ENCODE results near the gene SERPINE2. TPM values are rescaled to one million over a fixed set of nuclear protein-coding genes. Genes with fewer than 3 reads are reported as not detected.

Gene SERPINE2
- total RNA-seq, 1 donor from 2014 or later: 57.7 TPM

DNA sequence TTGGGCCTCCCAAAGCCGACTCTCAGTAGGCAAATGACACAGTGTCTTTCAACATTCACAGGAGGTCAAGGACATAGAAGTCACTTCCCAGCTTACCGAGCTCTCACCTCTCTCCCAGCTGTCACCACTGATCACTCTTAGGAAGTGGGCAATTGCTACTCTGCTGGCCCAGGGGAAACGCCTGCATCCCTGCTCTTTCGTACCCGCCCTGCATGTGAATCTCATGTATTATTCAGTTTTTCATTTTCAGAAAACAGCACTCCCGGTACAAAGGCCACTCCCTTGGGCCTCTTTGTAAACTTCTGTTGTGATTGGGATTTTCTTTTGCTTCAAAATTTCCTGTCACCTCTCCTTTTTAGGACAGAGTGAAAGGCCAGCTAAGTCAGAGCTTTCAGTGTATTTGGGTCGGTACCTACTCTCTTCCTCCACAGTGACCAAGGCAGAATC, 66.4 kb downstream of the SERPINE2 start:
- TF ChIP-seq, protein P1, sequence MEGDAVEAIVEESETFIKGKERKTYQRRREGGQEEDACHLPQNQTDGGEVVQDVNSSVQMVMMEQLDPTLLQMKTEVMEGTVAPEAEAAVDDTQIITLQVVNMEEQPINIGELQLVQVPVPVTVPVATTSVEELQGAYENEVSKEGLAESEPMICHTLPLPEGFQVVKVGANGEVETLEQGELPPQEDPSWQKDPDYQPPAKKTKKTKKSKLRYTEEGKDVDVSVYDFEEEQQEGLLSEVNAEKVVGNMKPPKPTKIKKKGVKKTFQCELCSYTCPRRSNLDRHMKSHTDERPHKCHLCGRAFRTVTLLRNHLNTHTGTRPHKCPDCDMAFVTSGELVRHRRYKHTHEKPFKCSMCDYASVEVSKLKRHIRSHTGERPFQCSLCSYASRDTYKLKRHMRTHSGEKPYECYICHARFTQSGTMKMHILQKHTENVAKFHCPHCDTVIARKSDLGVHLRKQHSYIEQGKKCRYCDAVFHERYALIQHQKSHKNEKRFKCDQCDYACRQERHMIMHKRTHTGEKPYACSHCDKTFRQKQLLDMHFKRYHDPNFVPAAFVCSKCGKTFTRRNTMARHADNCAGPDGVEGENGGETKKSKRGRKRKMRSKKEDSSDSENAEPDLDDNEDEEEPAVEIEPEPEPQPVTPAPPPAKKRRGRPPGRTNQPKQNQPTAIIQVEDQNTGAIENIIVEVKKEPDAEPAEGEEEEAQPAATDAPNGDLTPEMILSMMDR (conservative IDR thresholded peaks at IDR 0.05; ENCODE audit: low read depth, low read length): no peak

DNA sequence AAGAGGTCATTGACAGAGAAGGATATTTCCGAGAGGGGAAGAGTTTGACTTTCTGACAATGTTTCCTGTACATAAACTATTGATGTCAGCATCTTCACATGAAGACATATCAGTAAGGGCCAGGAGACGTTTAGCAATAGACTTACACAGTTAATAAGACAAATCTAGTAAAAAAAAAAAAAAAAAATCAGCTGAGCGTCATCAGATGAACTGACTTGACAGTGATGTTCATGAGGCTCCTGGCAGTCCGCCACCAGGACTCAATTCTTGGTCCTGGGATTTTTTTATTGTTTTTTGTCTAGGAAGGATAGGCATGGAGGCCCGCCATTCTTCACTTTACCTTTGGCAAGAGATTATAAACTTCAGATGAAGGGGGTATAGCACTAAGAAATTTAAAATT, 67.4 kb downstream of the SERPINE2 start:
- no peak for DNase-seq (ENCODE audit: low read depth)
- TF ChIP-seq, protein P1 (conservative IDR thresholded peaks at IDR 0.05; ENCODE audit: low read depth, low read length): no peak
- H3K4me3 ChIP-seq (ENCODE audit: low read depth, low read length): no peak overlapping the region

More for the DNA sequence above, 66.4 kb downstream of the SERPINE2 start:
- DNase-seq (ENCODE audit: low read depth): no peak
- H3K4me3 ChIP-seq (ENCODE audit: low read depth, low read length): no peak overlapping the region

DNA sequence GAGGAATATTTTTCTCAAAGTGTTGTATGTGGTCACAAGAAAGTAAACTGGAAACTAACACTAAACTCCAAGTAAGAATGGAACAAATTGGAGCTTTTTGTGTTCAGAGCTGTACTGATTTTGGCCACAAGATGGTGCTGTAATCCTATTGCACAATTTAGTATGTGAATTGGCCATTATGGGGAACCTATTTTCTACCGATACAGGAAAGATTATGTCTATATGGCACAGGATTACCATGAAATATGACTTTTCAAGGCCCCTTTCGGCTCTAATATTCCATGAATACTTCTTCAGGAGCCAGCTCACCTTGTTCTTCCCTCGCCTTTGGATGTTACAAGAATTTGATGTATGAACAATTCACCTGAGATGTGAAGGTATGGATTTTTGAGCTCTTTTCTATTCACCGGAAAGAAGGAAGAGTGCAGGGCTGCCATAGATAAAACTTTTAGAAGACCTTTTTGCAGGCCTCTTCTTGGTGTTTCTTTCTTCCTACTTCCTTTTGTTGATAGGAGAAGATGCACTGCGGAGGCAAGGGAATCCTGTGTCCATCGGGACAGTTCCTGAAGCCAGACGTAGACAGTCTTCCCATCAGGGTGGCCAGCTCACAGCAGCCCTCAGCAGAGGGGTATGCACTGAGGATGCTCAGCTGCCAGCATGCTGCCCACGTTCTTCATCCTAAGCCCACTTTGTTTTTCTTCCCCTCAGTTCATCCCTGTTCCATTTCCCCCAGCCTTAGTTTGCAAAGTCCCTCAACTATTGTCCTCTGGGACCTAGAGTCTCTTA, 68.5 kb downstream of the SERPINE2 start:
- TF ChIP-seq, protein P1 (conservative IDR thresholded peaks at IDR 0.05; ENCODE audit: low read depth, low read length): peak; percentile 89
- DNase-seq (ENCODE audit: low read depth): no peak

GRCh38 chr2:223969856-223970255, 69.2 kb downstream of the SERPINE2 start:
- DNase-seq (ENCODE audit: low read depth): no peak
- TF ChIP-seq, protein P1 (conservative IDR thresholded peaks at IDR 0.05; ENCODE audit: low read depth, low read length): no peak
- H3K4me3 ChIP-seq (ENCODE audit: low read depth, low read length): no peak overlapping the region

More for the DNA sequence above, 68.5 kb downstream of the SERPINE2 start:
- no peak overlapping the region for H3K4me3 ChIP-seq (ENCODE audit: low read depth, low read length)

- no peak for DNase-seq (ENCODE audit: low read depth)
- TF ChIP-seq, protein P1 (conservative IDR thresholded peaks at IDR 0.05; ENCODE audit: low read depth, low read length): no peak
Observed at GRCh38 chr2:223969315-223969714, 69.8 kb downstream of the SERPINE2 start.

DNA sequence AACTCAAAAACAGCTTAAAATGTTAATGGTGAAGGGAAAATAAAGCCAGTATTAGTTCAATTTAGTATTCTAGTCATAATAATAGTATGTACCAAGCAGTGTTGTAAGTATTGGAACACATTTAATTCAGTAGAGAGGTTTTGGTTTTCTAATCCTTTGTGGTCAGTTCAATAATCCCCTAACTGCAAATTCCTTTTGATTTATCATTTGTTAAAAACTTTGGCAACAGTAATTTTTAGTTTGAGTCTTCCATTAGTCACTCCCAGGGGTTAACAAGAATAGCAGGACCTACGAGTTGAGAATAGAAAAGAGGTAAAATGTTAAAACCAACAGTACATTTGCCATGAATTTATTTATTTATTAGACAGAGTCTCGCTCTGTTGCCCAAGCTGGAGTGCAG, 71.1 kb downstream of the SERPINE2 start:
- TF ChIP-seq, protein P1 (conservative IDR thresholded peaks at IDR 0.05; ENCODE audit: low read depth, low read length): no peak
- no peak overlapping the region for H3K4me3 ChIP-seq (ENCODE audit: low read depth, low read length)
- DNase-seq (ENCODE audit: low read depth): no peak

More at GRCh38 chr2:223969315-223969714, 69.8 kb downstream of the SERPINE2 start:
- H3K4me3 ChIP-seq (ENCODE audit: low read depth, low read length): no peak overlapping the region

- TF ChIP-seq, protein P1 (conservative IDR thresholded peaks at IDR 0.05; ENCODE audit: low read depth, low read length): no peak
- peak overlapping the region; percentile 80 for H3K4me3 ChIP-seq (ENCODE audit: low read depth, low read length)
- DNase-seq (ENCODE audit: low read depth): no peak
Observed at GRCh38 chr2:223959688-223960087, 79.4 kb downstream of the SERPINE2 start.
